GM13976 (cell line): ENCODE data around the gene EPHA2.
"Not testable (repeated sequence)": the region's sequence is repeated elsewhere in the genome, so short reads cannot be mapped to it uniquely, and the experiment has no call there.

Source experiments
- DNase-seq: peaks from one replicate; pipeline ENCODE4 v3.0.0; 2012; ENCODE audit warnings: low spot score
- CTCF ChIP-seq: IDR thresholded peaks from 2 replicates; pipeline ENCODE4 v1.5.1; 2012; ENCODE audit warnings: borderline replicate concordance, mild to moderate bottlenecking; ENCODE audit not compliant: insufficient read depth; ENCODE audit errors: extremely low read depth, missing control alignments, control extremely low read depth
- in situ Hi-C: fragments of 300-500 bp; cut with MboI; formaldehyde crosslinking; loops from one replicate; pipeline ENCODE4 v1.12.0; 2022; ENCODE audit warnings: low sequenced_read_pairs, mixed read lengths, inconsistent platforms; ENCODE audit not compliant: unreplicated experiment

Gene EPHA2

GRCh38 chr1:16172964-16173446 is 17.1 kb upstream of the EPHA2 start:
- TF ChIP-seq CTCF = no peak
- in situ Hi-C loops = no loop called here
- DNase-seq = no peak

- no peak for TF ChIP-seq CTCF
- DNase-seq = no peak
- in situ Hi-C loops = no loop called here
Measured at GRCh38 chr1:16172218-16172830, 16.5 kb upstream of the EPHA2 start.

- in situ Hi-C loops = no loop called here
- no peak for TF ChIP-seq CTCF
- DNase-seq = no peak
Measured at GRCh38 chr1:16171314-16172151, 15.7 kb upstream of the EPHA2 start.

- no peak for DNase-seq
- in situ Hi-C loops = no loop called here
- TF ChIP-seq CTCF = no peak
Measured at GRCh38 chr1:16170283-16170673, 14.4 kb upstream of the EPHA2 start.

- TF ChIP-seq CTCF = no peak
- in situ Hi-C loops = no loop called here
Measured at GRCh38 chr1:16168622-16169360, 12.9 kb upstream of the EPHA2 start.

GRCh38 chr1:16168144-16168495 is 12.3 kb upstream of the EPHA2 start:
- in situ Hi-C loops, DNase-seq: not testable (repeated sequence)

More at GRCh38 chr1:16168622-16169360, 12.9 kb upstream of the EPHA2 start:
- no peak for DNase-seq
